HL-60 (cell line): ENCODE results near the gene R3HDM2.

Experiments used
- DNase-seq, 2 experiments: peaks; one replicate each; pipeline ENCODE4 v3.0.0-alpha.2; 2010 to 2020; ENCODE audit warnings: low read depth in 1 of 2, low spot score in 1 of 2
- H3K27ac ChIP-seq: fragments of 250-450 bp; sonication (Bioruptor Pico); replicated peaks from 2 replicates; pipeline ENCODE4 v1.5.1; 2020; ENCODE audit warnings: mild to moderate bottlenecking, moderate library complexity
- H3K27me3 ChIP-seq: fragments of 250-450 bp; sonication (Bioruptor Pico); 2 replicates; pipeline ENCODE4 v1.5.1; 2021; ENCODE audit warnings: mild to moderate bottlenecking, moderate library complexity; ENCODE audit not compliant: insufficient read depth, poor library complexity, severe bottlenecking
- H3K4me3 ChIP-seq: replicated peaks from 2 replicates; pipeline ENCODE4 v1.5.1; 2011; ENCODE audit warnings: mild to moderate bottlenecking, control low read depth, low read length; ENCODE audit not compliant: insufficient read depth
- CTCF ChIP-seq: IDR thresholded peaks from one replicate; pipeline ENCODE4 v1.5.1; 2011; ENCODE audit warnings: low read length, control low read depth, inconsistent platforms; ENCODE audit not compliant: insufficient read depth
- GABPA ChIP-seq: IDR thresholded peaks from 2 replicates; pipeline ENCODE4 v1.6.1; 2012; ENCODE audit warnings: low read depth
- POLR2AphosphoS5 ChIP-seq: IDR thresholded peaks from 2 replicates; pipeline ENCODE4 v1.6.1; 2012; ENCODE audit warnings: low read depth
- REST ChIP-seq: IDR thresholded peaks from 2 replicates; pipeline ENCODE4 v1.6.1; 2012; ENCODE audit warnings: low read depth; ENCODE audit not compliant: insufficient replicate concordance
- SPI1 ChIP-seq: IDR thresholded peaks from 2 replicates; pipeline ENCODE4 v1.6.1; 2012; ENCODE audit warnings: low read depth, mild to moderate bottlenecking, borderline replicate concordance

Gene R3HDM2

GRCh38 chr12:57475271-57476161 lies 44.7 kb upstream of the R3HDM2 start:
- TF ChIP-seq GABPA (no peak), POLR2AphosphoS5 (no peak), CTCF (no peak), REST (no peak), SPI1 (no peak)
- H3K27me3 ChIP-seq = no peaks in the 10 kb centered on the region
- no peak for DNase-seq
- H3K27ac ChIP-seq = peak overlapping the region; percentile 90
- peak overlapping the region; percentile 62 for H3K4me3 ChIP-seq

- no peak for TF ChIP-seq GABPA
- no peak for TF ChIP-seq REST
- no peak for TF ChIP-seq POLR2AphosphoS5
- no peak for TF ChIP-seq SPI1
- TF ChIP-seq CTCF = no peak
- DNase-seq = no peak
- Histone ChIP-seq H3K4me3 (no peak overlapping the region), H3K27ac (no peak overlapping the region), H3K27me3 (no peaks in the 10 kb centered on the region)
Observed at GRCh38 chr12:57474862-57475261, 44.0 kb upstream of the R3HDM2 start.

DNA sequence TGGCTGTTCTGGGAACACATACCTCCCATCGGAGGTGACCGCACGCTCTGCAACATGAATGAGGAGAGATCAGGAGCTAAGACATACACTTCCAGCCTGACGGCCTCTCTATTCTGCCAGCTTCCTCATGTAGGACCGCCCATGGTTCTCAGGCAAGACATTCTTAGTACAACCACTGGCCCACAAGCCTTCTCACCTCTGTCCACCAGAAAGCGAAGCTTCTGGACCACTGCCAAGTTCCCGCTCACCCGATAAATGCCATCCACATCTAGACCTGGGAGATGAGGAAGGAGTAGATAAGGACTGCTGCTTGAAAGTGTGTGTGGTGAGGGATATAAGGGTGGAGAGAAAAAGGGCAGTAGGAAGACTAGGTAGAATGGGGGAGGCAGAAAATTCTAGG lies 43.6 kb upstream of the R3HDM2 start:
- Histone ChIP-seq H3K27ac (no peak overlapping the region), H3K27me3 (no peaks in the 10 kb centered on the region), H3K4me3 (no peak overlapping the region)
- no peak for DNase-seq
- TF ChIP-seq GABPA (no peak), REST (no peak), CTCF (no peak)
